ENCODE data around the gene TYW1.
"Not testable (repeated sequence)": the region's sequence is repeated elsewhere in the genome, so short reads cannot be mapped to it uniquely, and the experiment has no call there.

Gene TYW1

GRCh38 chr7:67171151-67171550, 174.5 kb downstream of the TYW1 start:
- H3K36me3 ChIP-seq (ENCODE audit: control insufficient read depth, insufficient read depth, low read length); DNase-seq (ENCODE audit: extremely low read depth, insufficient read length); H3K27me3 ChIP-seq (replicated peaks; ENCODE audit: control insufficient read depth, insufficient read depth, low read length): not testable (repeated sequence)
- H3K4me3 ChIP-seq (replicated peaks; ENCODE audit: low read depth, low read length), result peak overlapping the region; percentile 30

GRCh38 chr7:67176730-67177129, 180.1 kb downstream of the TYW1 start:
- TF ChIP-seq CTCF (IDR thresholded peaks at IDR 0.05; ENCODE audit: insufficient read depth, low read length, poor library complexity, severe bottlenecking), result peak; percentile 20
- H3K36me3 ChIP-seq (ENCODE audit: control insufficient read depth, insufficient read depth, low read length); DNase-seq (ENCODE audit: extremely low read depth, insufficient read length); H3K4me3 ChIP-seq (replicated peaks; ENCODE audit: low read depth, low read length); H3K27me3 ChIP-seq (replicated peaks; ENCODE audit: control insufficient read depth, insufficient read depth, low read length): not testable (repeated sequence)

GRCh38 chr7:67178915-67179688, 182.5 kb downstream of the TYW1 start:
- H3K4me3 ChIP-seq (replicated peaks; ENCODE audit: low read depth, low read length); H3K36me3 ChIP-seq (ENCODE audit: control insufficient read depth, insufficient read depth, low read length); DNase-seq (ENCODE audit: extremely low read depth, insufficient read length); H3K27me3 ChIP-seq (replicated peaks; ENCODE audit: control insufficient read depth, insufficient read depth, low read length): not testable (repeated sequence)

GRCh38 chr7:67182956-67183750, 186.5 kb downstream of the TYW1 start:
- H3K4me3 ChIP-seq (replicated peaks; ENCODE audit: low read depth, low read length); H3K27me3 ChIP-seq (replicated peaks; ENCODE audit: control insufficient read depth, insufficient read depth, low read length); DNase-seq (ENCODE audit: extremely low read depth, insufficient read length): not testable (repeated sequence)

GRCh38 chr7:67184912-67185659, 188.5 kb downstream of the TYW1 start:
- H3K27me3 ChIP-seq (replicated peaks; ENCODE audit: control insufficient read depth, insufficient read depth, low read length); H3K4me3 ChIP-seq (replicated peaks; ENCODE audit: low read depth, low read length); H3K36me3 ChIP-seq (ENCODE audit: control insufficient read depth, insufficient read depth, low read length): not testable (repeated sequence)
- peak; percentile 2 for DNase-seq (ENCODE audit: extremely low read depth, insufficient read length)

More at GRCh38 chr7:67182956-67183750, 186.5 kb downstream of the TYW1 start:
- not testable (repeated sequence) for H3K36me3 ChIP-seq (ENCODE audit: control insufficient read depth, insufficient read depth, low read length)

GRCh38 chr7:67185660-67186129, 189.1 kb downstream of the TYW1 start:
- H3K36me3 ChIP-seq (ENCODE audit: control insufficient read depth, insufficient read depth, low read length); H3K27me3 ChIP-seq (replicated peaks; ENCODE audit: control insufficient read depth, insufficient read depth, low read length); H3K4me3 ChIP-seq (replicated peaks; ENCODE audit: low read depth, low read length): not testable (repeated sequence)
- DNase-seq (ENCODE audit: extremely low read depth, insufficient read length), result peak; percentile 4

GRCh38 chr7:67189160-67189559, 192.5 kb downstream of the TYW1 start:
- H3K27me3 ChIP-seq (replicated peaks; ENCODE audit: control insufficient read depth, insufficient read depth, low read length); H3K36me3 ChIP-seq (ENCODE audit: control insufficient read depth, insufficient read depth, low read length); DNase-seq (ENCODE audit: extremely low read depth, insufficient read length); H3K4me3 ChIP-seq (replicated peaks; ENCODE audit: low read depth, low read length): not testable (repeated sequence)

- H3K36me3 ChIP-seq (ENCODE audit: control insufficient read depth, insufficient read depth, low read length); H3K27me3 ChIP-seq (replicated peaks; ENCODE audit: control insufficient read depth, insufficient read depth, low read length); H3K4me3 ChIP-seq (replicated peaks; ENCODE audit: low read depth, low read length); DNase-seq (ENCODE audit: extremely low read depth, insufficient read length): not testable (repeated sequence)
These were observed 193.3 kb downstream of the TYW1 start for GRCh38 chr7:67189801-67190465.

- not testable (repeated sequence) for H3K4me3 ChIP-seq (replicated peaks; ENCODE audit: low read depth, low read length); DNase-seq (ENCODE audit: extremely low read depth, insufficient read length); H3K36me3 ChIP-seq (ENCODE audit: control insufficient read depth, insufficient read depth, low read length); H3K27me3 ChIP-seq (replicated peaks; ENCODE audit: control insufficient read depth, insufficient read depth, low read length)
These were observed 194.5 kb downstream of the TYW1 start for GRCh38 chr7:67191002-67191720.

- H3K27me3 ChIP-seq (replicated peaks; ENCODE audit: control insufficient read depth, insufficient read depth, low read length); H3K4me3 ChIP-seq (replicated peaks; ENCODE audit: low read depth, low read length); DNase-seq (ENCODE audit: extremely low read depth, insufficient read length); H3K36me3 ChIP-seq (ENCODE audit: control insufficient read depth, insufficient read depth, low read length): not testable (repeated sequence)
These were observed 195.6 kb downstream of the TYW1 start for GRCh38 chr7:67192123-67192702.

- H3K4me3 ChIP-seq (replicated peaks; ENCODE audit: low read depth, low read length); H3K36me3 ChIP-seq (ENCODE audit: control insufficient read depth, insufficient read depth, low read length); DNase-seq (ENCODE audit: extremely low read depth, insufficient read length); H3K27me3 ChIP-seq (replicated peaks; ENCODE audit: control insufficient read depth, insufficient read depth, low read length): not testable (repeated sequence)
These were observed 196.4 kb downstream of the TYW1 start for GRCh38 chr7:67192889-67193613.
